WTC11 (cell line): Measurements from ENCODE around the gene USO1. TPM values are rescaled to one million over a fixed set of nuclear protein-coding genes. Genes with fewer than 3 reads are reported as not detected.

Source experiments
- ATAC-seq: fragments of 200-7000 bp; cut with Tn5 transposase; 2 replicates; pipeline ENCODE4 v1.10.0; 2021; ENCODE audit warnings: mild to moderate bottlenecking, moderate library complexity
- CTCF ChIA-PET: fragments of 300-600 bp; sonication (Branson Sonifier 250); formaldehyde crosslinking; loops from one replicate; lab custom pipeline; 2021; ENCODE audit warnings: antibody characterized with exemption; lab: Charles Lee
- POLR2A ChIA-PET: fragments of 350-600 bp; sonication (Branson Sonifier 250); formaldehyde crosslinking; loops from one replicate; lab custom pipeline; 2021; ENCODE audit warnings: antibody characterized with exemption; lab: Charles Lee
- DNase-seq: peaks from one replicate; pipeline ENCODE4 v3.0.0; 2021; ENCODE audit warnings: low spot score
- H3K27ac Mint-ChIP-seq: 2 replicates; pipeline ENCODE4 v1.8.0; 2021; ENCODE audit warnings: mixed read lengths
- H3K27me3 Mint-ChIP-seq: 2 replicates; pipeline ENCODE4 v1.8.0; 2021; ENCODE audit warnings: low read depth, mild to moderate bottlenecking, moderate library complexity, mixed read lengths
- H3K36me3 Mint-ChIP-seq: 2 replicates; pipeline ENCODE4 v1.8.0; 2021; ENCODE audit warnings: mixed read lengths
- H3K4me1 Mint-ChIP-seq: 2 replicates; pipeline ENCODE4 v1.8.0; 2022; ENCODE audit warnings: mixed read lengths
- H3K4me3 Mint-ChIP-seq: 2 replicates; pipeline ENCODE4 v1.8.0; 2021; ENCODE audit warnings: mild to moderate bottlenecking, moderate library complexity, mixed read lengths
- H3K9me3 Mint-ChIP-seq: 2 replicates; pipeline ENCODE4 v1.8.0; 2021; ENCODE audit warnings: mixed read lengths
- ATF1 ChIP-seq: sonication (generic); formaldehyde crosslinking; IDR thresholded peaks from 2 replicates; pipeline ENCODE4 v1.8.1; 2023; ENCODE audit warnings: mild to moderate bottlenecking, moderate library complexity, missing genetic modification reagents
- ATF3 ChIP-seq: sonication (generic); formaldehyde crosslinking; conservative IDR thresholded peaks from 2 replicates; pipeline ENCODE4 v1.8.1; 2022; ENCODE audit warnings: mild to moderate bottlenecking, missing genetic modification reagents
- CBFB ChIP-seq: sonication (generic); formaldehyde crosslinking; IDR thresholded peaks from 2 replicates; pipeline ENCODE4 v1.8.1; 2022; ENCODE audit warnings: mild to moderate bottlenecking, low read depth, missing genetic modification reagents
- CREM ChIP-seq: sonication (generic); formaldehyde crosslinking; IDR thresholded peaks from 2 replicates; pipeline ENCODE4 v1.8.1; 2022; ENCODE audit warnings: mild to moderate bottlenecking, missing genetic modification reagents, moderate library complexity
- GABPB1 ChIP-seq: sonication (generic); formaldehyde crosslinking; IDR thresholded peaks from 2 replicates; pipeline ENCODE4 v1.8.1; 2023; ENCODE audit warnings: mild to moderate bottlenecking, missing genetic modification reagents
- MAX ChIP-seq: sonication (generic); formaldehyde crosslinking; IDR thresholded peaks from 2 replicates; pipeline ENCODE4 v1.8.0; 2022; ENCODE audit warnings: mild to moderate bottlenecking, missing genetic modification reagents
- MXD4 ChIP-seq: fragments of 250-450 bp; sonication (Bioruptor Pico); IDR thresholded peaks from 2 replicates; pipeline ENCODE4 v1.8.0; 2021; ENCODE audit warnings: mild to moderate bottlenecking, moderate library complexity, borderline replicate concordance
- NR1H2 ChIP-seq: sonication (generic); formaldehyde crosslinking; IDR thresholded peaks from 2 replicates; pipeline ENCODE4 v1.9.0; 2021; ENCODE audit warnings: mild to moderate bottlenecking, moderate library complexity, missing genetic modification reagents
- NR2C2 ChIP-seq: sonication (generic); formaldehyde crosslinking; IDR thresholded peaks from 2 replicates; pipeline ENCODE4 v1.8.0; 2022; ENCODE audit warnings: mild to moderate bottlenecking, missing genetic modification reagents
- PREB ChIP-seq: sonication (generic); formaldehyde crosslinking; IDR thresholded peaks from 2 replicates; pipeline ENCODE4 v1.8.1; 2022; ENCODE audit warnings: mild to moderate bottlenecking, missing genetic modification reagents, moderate library complexity, borderline replicate concordance
- SP1 ChIP-seq: sonication (generic); formaldehyde crosslinking; conservative IDR thresholded peaks from 2 replicates; pipeline ENCODE4 v1.8.1; 2022; ENCODE audit warnings: missing genetic modification reagents
- STAT6 ChIP-seq: sonication (generic); formaldehyde crosslinking; conservative IDR thresholded peaks from 2 replicates; pipeline ENCODE4 v1.8.1; 2023; ENCODE audit warnings: mild to moderate bottlenecking, low read depth, missing genetic modification reagents, moderate library complexity
- TCF7 ChIP-seq: sonication (generic); formaldehyde crosslinking; IDR thresholded peaks from 2 replicates; pipeline ENCODE4 v1.8.0; 2022; ENCODE audit warnings: mild to moderate bottlenecking, low read depth, missing genetic modification reagents, moderate library complexity
- ZNF219 ChIP-seq: sonication (generic); formaldehyde crosslinking; IDR thresholded peaks from 2 replicates; pipeline ENCODE4 v1.8.0; 2023; ENCODE audit warnings: missing genetic modification reagents, mild to moderate bottlenecking, borderline replicate concordance
- ZNF396 ChIP-seq: fragments of 250-450 bp; sonication (Bioruptor Pico); IDR thresholded peaks from 2 replicates; pipeline ENCODE4 v1.8.0; 2021; ENCODE audit warnings: mild to moderate bottlenecking, moderate library complexity, borderline replicate concordance
- ZNF416 ChIP-seq: fragments of 250-450 bp; sonication (Bioruptor Pico); IDR thresholded peaks from 2 replicates; pipeline ENCODE4 v1.9.0; 2021; ENCODE audit warnings: mild to moderate bottlenecking, inconsistent platforms
- ZNF425 ChIP-seq: fragments of 250-450 bp; sonication (Bioruptor Pico); conservative IDR thresholded peaks from 2 replicates; pipeline ENCODE4 v1.9.0; 2021; ENCODE audit warnings: mild to moderate bottlenecking
- ZSCAN18 ChIP-seq: fragments of 250-450 bp; sonication (Bioruptor Pico); IDR thresholded peaks from 2 replicates; pipeline ENCODE4 v2.1.2; 2022; ENCODE audit warnings: mild to moderate bottlenecking, moderate library complexity
- total RNA-seq: library from RNA; stranded (reverse); gene quantifications from 3 replicates; pipeline ENCODE4 v1.2.3, GENCODE V29; 2021

USO1 gene
- total RNA-seq, 1 experiment from 2014 or later, result 162 TPM

- H3K4me1 Mint-ChIP-seq, result peaks cover 30% of the 10 kb centered on the region
- H3K4me3 Mint-ChIP-seq, result no peak overlapping the region
- TF ChIP-seq ZNF396 (CRISPR knock-in tag) (0 out of 2 replicates have a peak, but pooled peaks have one; percentile 56), GABPB1 (no peak), MXD4 (CRISPR knock-in tag) (peak; percentile 37; the same call in 1 of the 2 replicates), ZSCAN18 (peak; percentile 80; the same call in 1 of the 2 replicates)
- peaks cover 19% of the 10 kb centered on the region for H3K9me3 Mint-ChIP-seq
- peaks cover 25% of the 10 kb centered on the region for H3K36me3 Mint-ChIP-seq
- H3K27me3 Mint-ChIP-seq, result no peaks in the 10 kb centered on the region
- DNase-seq, result no peak
- ATAC-seq, result no peak
- CTCF ChIA-PET, result interaction anchor here (1.7 kb wide), 1 partner anchor 14 kb away, joined by 9 read pairs; no protein-coding TSS in a partner anchor
- H3K27ac Mint-ChIP-seq, result no peak overlapping the region
- POLR2A ChIA-PET, result no interaction called here
Observed at GRCh38 chr4:75834095-75834771, 109.9 kb downstream of the USO1 start.

- TF ChIP-seq TCF7 (CRISPR knock-in tag) (no peak), ATF1 (CRISPR knock-in tag) (no peak), NR1H2 (CRISPR knock-in tag) (no peak), ZNF219 (CRISPR knock-in tag) (no peak), ZNF416 (no peak), CREM (CRISPR knock-in tag) (no peak), MXD4 (CRISPR knock-in tag) (no peak), ZNF425 (CRISPR knock-in tag) (no peak), ATF3 (no peak), PREB (CRISPR knock-in tag) (no peak), CBFB (no peak), NR2C2 (CRISPR knock-in tag) (no peak), SP1 (CRISPR knock-in tag) (no peak), ZSCAN18 (no peak), STAT6 (CRISPR knock-in tag) (no peak), MAX (CRISPR knock-in tag) (no peak)
- no peak for DNase-seq
- H3K4me3 Mint-ChIP-seq, result no peak overlapping the region
- no peak for ATAC-seq
- H3K4me1 Mint-ChIP-seq, result peaks cover 32% of the 10 kb centered on the region
- no peaks in the 10 kb centered on the region for H3K27me3 Mint-ChIP-seq
- peaks cover 19% of the 10 kb centered on the region for H3K9me3 Mint-ChIP-seq
- ChIA-PET CTCF (interaction anchor here (1.7 kb wide), 1 partner anchor 13 kb away, joined by 9 read pairs; no protein-coding TSS in a partner anchor), POLR2A (no interaction called here)
- peaks cover 25% of the 10 kb centered on the region for H3K36me3 Mint-ChIP-seq
- H3K27ac Mint-ChIP-seq, result no peak overlapping the region
Observed at GRCh38 chr4:75834772-75835154, 110.4 kb downstream of the USO1 start.
